Uterus (tissue), 2 donors: ENCODE measurements around the gene TMEM87B.

Experiments used
- POLR2A ChIP-seq, 2 donors: fragments of 450-650 bp; IDR thresholded peaks; one replicate each; pipeline ENCODE4 v1.6.1; 2016; ENCODE audit warnings: antibody characterized with exemption in 2 of 2, mild to moderate bottlenecking in 1 of 2, moderate library complexity in 1 of 2
- TF ChIP-seq, protein P1 (sequence below), 4 experiments: fragments of 200-600 bp in 2 of 4; fragments of 450-650 bp in 2 of 4; sonication (generic) in 2 of 4; IDR thresholded peaks; one replicate each; pipeline ENCODE4 v1.5.1; 2016 to 2019; ENCODE audit warnings: antibody characterized with exemption in 4 of 4, mild to moderate bottlenecking in 2 of 4, moderate library complexity in 1 of 4

DNA sequence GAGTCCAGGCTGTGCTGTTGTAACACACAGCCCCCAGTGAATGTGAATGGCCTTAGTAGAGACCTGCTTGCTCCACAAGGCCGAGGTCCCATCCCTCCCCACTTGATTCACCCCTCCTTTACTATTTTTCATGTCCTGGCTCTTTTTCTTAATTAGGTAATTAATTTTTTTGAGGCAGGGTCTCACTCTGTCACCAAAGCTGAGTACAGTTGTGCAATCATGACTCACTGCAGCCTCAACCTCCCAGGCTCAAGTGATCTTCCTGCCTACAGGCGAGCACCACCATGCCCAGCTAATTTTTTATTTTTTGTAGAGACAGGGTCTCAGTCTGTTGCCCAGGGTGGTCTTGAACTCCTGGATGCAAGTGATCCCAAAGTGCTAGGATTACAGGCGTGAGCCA, 102.4 kb downstream of the TMEM87B start:
- TF ChIP-seq, protein P1, sequence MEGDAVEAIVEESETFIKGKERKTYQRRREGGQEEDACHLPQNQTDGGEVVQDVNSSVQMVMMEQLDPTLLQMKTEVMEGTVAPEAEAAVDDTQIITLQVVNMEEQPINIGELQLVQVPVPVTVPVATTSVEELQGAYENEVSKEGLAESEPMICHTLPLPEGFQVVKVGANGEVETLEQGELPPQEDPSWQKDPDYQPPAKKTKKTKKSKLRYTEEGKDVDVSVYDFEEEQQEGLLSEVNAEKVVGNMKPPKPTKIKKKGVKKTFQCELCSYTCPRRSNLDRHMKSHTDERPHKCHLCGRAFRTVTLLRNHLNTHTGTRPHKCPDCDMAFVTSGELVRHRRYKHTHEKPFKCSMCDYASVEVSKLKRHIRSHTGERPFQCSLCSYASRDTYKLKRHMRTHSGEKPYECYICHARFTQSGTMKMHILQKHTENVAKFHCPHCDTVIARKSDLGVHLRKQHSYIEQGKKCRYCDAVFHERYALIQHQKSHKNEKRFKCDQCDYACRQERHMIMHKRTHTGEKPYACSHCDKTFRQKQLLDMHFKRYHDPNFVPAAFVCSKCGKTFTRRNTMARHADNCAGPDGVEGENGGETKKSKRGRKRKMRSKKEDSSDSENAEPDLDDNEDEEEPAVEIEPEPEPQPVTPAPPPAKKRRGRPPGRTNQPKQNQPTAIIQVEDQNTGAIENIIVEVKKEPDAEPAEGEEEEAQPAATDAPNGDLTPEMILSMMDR (IDR thresholded peaks at IDR 0.05): no peak
- TF ChIP-seq POLR2A (IDR thresholded peaks at IDR 0.05): no peak
